ENCODE measurements around the gene C17orf78.

DNA sequence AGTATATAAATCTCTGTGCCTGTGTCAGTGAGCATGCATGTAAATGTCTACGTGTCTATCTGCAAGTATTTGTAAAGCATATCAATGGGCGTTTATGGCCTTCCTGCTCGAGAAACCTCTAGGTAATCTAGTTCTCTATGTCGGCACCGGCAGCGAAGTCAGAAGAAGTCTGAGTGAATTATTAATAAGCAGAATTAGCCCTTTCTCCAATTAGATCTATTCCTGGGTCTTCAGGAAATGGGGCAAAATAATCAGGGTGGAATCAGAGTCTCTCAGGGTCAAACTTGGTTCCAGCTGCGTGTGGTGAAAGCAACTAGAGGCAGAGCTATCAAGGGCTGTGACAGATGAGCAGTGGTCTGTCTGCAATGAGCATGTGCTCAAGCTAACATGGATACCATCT, at the start of gene C17orf78:
- TF ChIP-seq YY1 (IDR thresholded peaks at IDR 0.05; ENCODE audit: insufficient read depth, insufficient read length) (no peak), SUZ12 (IDR thresholded peaks at IDR 0.05; ENCODE audit: extremely low read depth, insufficient read depth, insufficient read length) (no peak), ZNF274 (IDR thresholded peaks at IDR 0.05; ENCODE audit: low read depth, low read length) (no peak)

Measured in NT2/D1 (cell line).